K562 (cell line): Measurements from ENCODE around the gene ADM5. TPM values are rescaled to one million over a fixed set of nuclear protein-coding genes. Genes with fewer than 3 reads are reported as not detected.

Experiments
- CREM ChIP-seq: IDR thresholded peaks from 2 replicates; pipeline ENCODE4 v1.6.1; 2014; ENCODE audit warnings: antibody characterized with exemption, low read depth
- FOSL1 ChIP-seq: fragments of 200-800 bp; sonication (Bioruptor generic); conservative IDR thresholded peaks from 2 replicates; pipeline ENCODE4 v1.6.1; 2016; ENCODE audit warnings: missing genetic modification characterization, missing compliant biosample characterization
- FOXA3 ChIP-seq, 2 experiments: fragments of 450-650 bp in 1 of 2; sonication (generic) in 1 of 2; formaldehyde crosslinking; IDR thresholded peaks in 1 of 2; conservative IDR thresholded peaks in 1 of 2; 2 replicates each; pipeline versions ENCODE4 v1.4.0 to v1.8.0; 2020 to 2022; ENCODE audit warnings: mild to moderate bottlenecking in 2 of 2, missing genetic modification reagents in 1 of 2
- FOXM1 ChIP-seq, 2 experiments: fragments of 450-650 bp in 1 of 2; sonication (generic) in 1 of 2; formaldehyde crosslinking in 1 of 2; IDR thresholded peaks; 2 replicates each; pipeline versions ENCODE4 v1.6.1 to v1.9.0; 2017 to 2022; ENCODE audit warnings: low read depth in 2 of 2, mild to moderate bottlenecking in 2 of 2, missing genetic modification reagents in 1 of 2, moderate library complexity in 1 of 2
- GTF2E2 ChIP-seq: fragments of 200-800 bp; sonication (Bioruptor generic); IDR thresholded peaks from 2 replicates; pipeline ENCODE4 v1.6.1; 2016; ENCODE audit warnings: missing genetic modification characterization, missing compliant biosample characterization
- ILK ChIP-seq: fragments of 450-650 bp; IDR thresholded peaks from 2 replicates; pipeline ENCODE4 v1.6.1; 2016; ENCODE audit warnings: missing genetic modification characterization, low read depth, mild to moderate bottlenecking, missing compliant biosample characterization, moderate library complexity, borderline replicate concordance
- LARP7 ChIP-seq: fragments of 450-650 bp; IDR thresholded peaks from 2 replicates; pipeline ENCODE4 v1.6.1; 2016
- PRMT5 ChIP-seq: sonication (generic); formaldehyde crosslinking; IDR thresholded peaks from 2 replicates; pipeline ENCODE4 v1.5.0; 2020; ENCODE audit warnings: missing genetic modification reagents
- PTTG1 ChIP-seq: fragments of 450-650 bp; IDR thresholded peaks from 2 replicates; pipeline ENCODE4 v1.6.1; 2016; ENCODE audit warnings: low read depth, mild to moderate bottlenecking, missing genetic modification characterization, missing compliant biosample characterization
- ZNF253 ChIP-seq: fragments of 250-450 bp; sonication (Bioruptor Pico); conservative IDR thresholded peaks from 2 replicates; pipeline ENCODE4 v1.6.1; 2021; ENCODE audit warnings: mild to moderate bottlenecking
- polyA plus RNA-seq, 8 experiments: library from polyadenylated mRNA; depleted of rRNA in 4 of 8; stranded (reverse) in 5 of 8; unstranded in 3 of 8; fragments of >200 nt; fragmentation: Nextera tagmentation in 2 of 8; fragmentation: Illumina TruSeq in 1 of 8; extraction: Ambion mirVana in 2 of 8; extraction: Trizol in 1 of 8; gene quantifications; 2 replicates each; pipeline versions ENCODE4 v1.2.1 to v1.2.3, GENCODE V29; 2011 to 2014; ENCODE audit warnings: inconsistent platforms in 1 of 8, missing spikeins in 1 of 8
- total RNA-seq, 7 experiments: library from RNA; depleted of rRNA in 6 of 7; stranded (reverse); fragments of >200 nt in 6 of 7; fragmentation: Illumina TruSeq in 2 of 7; extraction: Trizol in 2 of 7; gene quantifications; 2 replicates each; pipeline versions ENCODE4 v1.2.1 to v1.2.3, GENCODE V29; 2011 to 2021; ENCODE audit warnings: low replicate concordance in 1 of 7
- TF ChIP-seq, protein P1 (sequence below), 3 experiments: fragments of 200-800 bp in 1 of 3; fragments of 250-450 bp in 1 of 3; fragments of 450-650 bp in 1 of 3; sonication (Bioruptor Pico) in 1 of 3; sonication (Bioruptor generic) in 1 of 3; formaldehyde crosslinking in 1 of 3; IDR thresholded peaks; 2 replicates each; pipeline versions ENCODE4 v1.6.1 to v1.8.0; 2016 to 2022; ENCODE audit warnings: mild to moderate bottlenecking in 2 of 3, missing genetic modification characterization in 2 of 3, missing compliant biosample characterization in 1 of 3, moderate library complexity in 1 of 3
- TF ChIP-seq, protein P2 (sequence below): sonication (generic); formaldehyde crosslinking; IDR thresholded peaks from 2 replicates; pipeline ENCODE4 v1.8.0; 2022; ENCODE audit warnings: missing genetic modification reagents, mild to moderate bottlenecking, borderline replicate concordance
- TF ChIP-seq, protein P3 (sequence below): fragments of 450-650 bp; formaldehyde crosslinking; IDR thresholded peaks from 2 replicates; pipeline ENCODE4 v1.4.0; 2020; ENCODE audit warnings: mild to moderate bottlenecking, moderate library complexity
- TF ChIP-seq, protein P4 (sequence below): sonication (generic); formaldehyde crosslinking; IDR thresholded peaks from 2 replicates; pipeline ENCODE4 v1.8.0; 2023; ENCODE audit warnings: mild to moderate bottlenecking, missing genetic modification reagents

ADM5 gene
- total and polyA plus RNA-seq, 9 of the 15 experiments (the other 6 are each of a cell fraction or from before 2014, with no cell fraction given), result 0.13 to 8.4 (median 2.0) TPM; not detected in 1

DNA sequence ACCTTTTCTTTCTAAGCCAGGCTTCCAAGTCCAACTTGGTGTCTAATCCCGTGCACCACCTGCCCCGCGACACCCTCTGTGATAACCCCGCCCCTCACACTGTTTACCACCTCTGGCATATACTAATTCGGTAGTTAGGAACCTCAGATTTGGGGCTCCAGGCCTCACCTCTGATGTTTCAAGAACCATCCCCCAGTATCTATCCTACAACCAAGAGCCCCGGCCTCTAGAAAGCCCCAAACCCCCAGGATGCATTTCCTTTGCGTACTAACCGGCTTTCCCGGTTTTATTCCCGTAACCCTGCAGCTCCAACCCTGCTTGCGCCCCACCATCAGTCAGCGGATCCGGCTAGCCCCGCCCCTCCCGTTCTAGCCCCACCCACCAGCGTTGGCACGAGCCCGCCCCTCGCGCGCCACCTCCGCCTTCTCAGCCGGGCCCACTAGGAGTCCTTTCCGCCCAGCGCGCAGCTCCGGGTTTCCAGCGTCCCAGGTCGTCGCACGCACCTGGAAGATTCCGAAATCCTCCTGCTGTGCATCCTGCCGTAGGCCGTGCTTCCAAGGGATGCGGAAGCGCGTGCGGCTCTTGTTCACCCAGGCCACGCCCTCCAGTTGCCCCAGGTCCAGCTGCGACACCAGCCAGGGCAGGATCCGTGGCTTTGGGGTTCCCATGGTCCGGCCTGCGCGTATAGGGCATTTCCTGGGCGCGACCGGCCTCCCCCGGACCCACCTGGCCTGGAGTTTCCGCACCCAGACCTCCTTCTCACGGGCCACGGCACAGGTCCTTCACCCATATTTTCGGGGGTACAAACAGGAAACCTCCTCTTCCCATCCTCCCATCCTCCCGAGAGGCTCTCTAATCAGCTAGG is 25.0 kb upstream of the ADM5 start (continued):
- TF ChIP-seq, protein P1, sequence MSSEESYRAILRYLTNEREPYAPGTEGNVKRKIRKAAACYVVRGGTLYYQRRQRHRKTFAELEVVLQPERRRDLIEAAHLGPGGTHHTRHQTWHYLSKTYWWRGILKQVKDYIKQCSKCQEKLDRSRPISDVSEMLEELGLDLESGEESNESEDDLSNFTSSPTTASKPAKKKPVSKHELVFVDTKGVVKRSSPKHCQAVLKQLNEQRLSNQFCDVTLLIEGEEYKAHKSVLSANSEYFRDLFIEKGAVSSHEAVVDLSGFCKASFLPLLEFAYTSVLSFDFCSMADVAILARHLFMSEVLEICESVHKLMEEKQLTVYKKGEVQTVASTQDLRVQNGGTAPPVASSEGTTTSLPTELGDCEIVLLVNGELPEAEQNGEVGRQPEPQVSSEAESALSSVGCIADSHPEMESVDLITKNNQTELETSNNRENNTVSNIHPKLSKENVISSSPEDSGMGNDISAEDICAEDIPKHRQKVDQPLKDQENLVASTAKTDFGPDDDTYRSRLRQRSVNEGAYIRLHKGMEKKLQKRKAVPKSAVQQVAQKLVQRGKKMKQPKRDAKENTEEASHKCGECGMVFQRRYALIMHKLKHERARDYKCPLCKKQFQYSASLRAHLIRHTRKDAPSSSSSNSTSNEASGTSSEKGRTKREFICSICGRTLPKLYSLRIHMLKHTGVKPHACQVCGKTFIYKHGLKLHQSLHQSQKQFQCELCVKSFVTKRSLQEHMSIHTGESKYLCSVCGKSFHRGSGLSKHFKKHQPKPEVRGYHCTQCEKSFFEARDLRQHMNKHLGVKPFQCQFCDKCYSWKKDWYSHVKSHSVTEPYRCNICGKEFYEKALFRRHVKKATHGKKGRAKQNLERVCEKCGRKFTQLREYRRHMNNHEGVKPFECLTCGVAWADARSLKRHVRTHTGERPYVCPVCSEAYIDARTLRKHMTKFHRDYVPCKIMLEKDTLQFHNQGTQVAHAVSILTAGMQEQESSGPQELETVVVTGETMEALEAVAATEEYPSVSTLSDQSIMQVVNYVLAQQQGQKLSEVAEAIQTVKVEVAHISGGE (CRISPR knock-in tag; IDR thresholded peaks at IDR 0.05), result peak in 1 of 3 experiments; percentile 81; a peak in 3 of 6 replicates
- TF ChIP-seq CREM (peak; percentile 43; the same call in 1 of the 2 replicates), ILK (tag) (no peak), FOXA3 (CRISPR knock-in tag; conservative IDR thresholded peaks at IDR 0.05 in 1 of 2, IDR thresholded peaks at IDR 0.05 in 1 of 2) (no peak), FOXM1 (IDR thresholded peaks at IDR 0.05; ENCODE audit: low read depth) (no peak), FOXM1 (CRISPR knock-in tag; IDR thresholded peaks at IDR 0.05; ENCODE audit: low read depth) (0 out of 2 replicates have a peak, but pooled peaks have one; percentile 31), ZNF253 (CRISPR knock-in tag) (no peak), PRMT5 (CRISPR knock-in tag) (no peak), PTTG1 (no peak), FOSL1 (tag) (no peak), GTF2E2 (tag) (no peak), LARP7 (no peak)
- TF ChIP-seq, protein P2, sequence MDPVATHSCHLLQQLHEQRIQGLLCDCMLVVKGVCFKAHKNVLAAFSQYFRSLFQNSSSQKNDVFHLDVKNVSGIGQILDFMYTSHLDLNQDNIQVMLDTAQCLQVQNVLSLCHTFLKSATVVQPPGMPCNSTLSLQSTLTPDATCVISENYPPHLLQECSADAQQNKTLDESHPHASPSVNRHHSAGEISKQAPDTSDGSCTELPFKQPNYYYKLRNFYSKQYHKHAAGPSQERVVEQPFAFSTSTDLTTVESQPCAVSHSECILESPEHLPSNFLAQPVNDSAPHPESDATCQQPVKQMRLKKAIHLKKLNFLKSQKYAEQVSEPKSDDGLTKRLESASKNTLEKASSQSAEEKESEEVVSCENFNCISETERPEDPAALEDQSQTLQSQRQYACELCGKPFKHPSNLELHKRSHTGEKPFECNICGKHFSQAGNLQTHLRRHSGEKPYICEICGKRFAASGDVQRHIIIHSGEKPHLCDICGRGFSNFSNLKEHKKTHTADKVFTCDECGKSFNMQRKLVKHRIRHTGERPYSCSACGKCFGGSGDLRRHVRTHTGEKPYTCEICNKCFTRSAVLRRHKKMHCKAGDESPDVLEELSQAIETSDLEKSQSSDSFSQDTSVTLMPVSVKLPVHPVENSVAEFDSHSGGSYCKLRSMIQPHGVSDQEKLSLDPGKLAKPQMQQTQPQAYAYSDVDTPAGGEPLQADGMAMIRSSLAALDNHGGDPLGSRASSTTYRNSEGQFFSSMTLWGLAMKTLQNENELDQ (CRISPR knock-in tag), result no peak
- TF ChIP-seq, protein P3, sequence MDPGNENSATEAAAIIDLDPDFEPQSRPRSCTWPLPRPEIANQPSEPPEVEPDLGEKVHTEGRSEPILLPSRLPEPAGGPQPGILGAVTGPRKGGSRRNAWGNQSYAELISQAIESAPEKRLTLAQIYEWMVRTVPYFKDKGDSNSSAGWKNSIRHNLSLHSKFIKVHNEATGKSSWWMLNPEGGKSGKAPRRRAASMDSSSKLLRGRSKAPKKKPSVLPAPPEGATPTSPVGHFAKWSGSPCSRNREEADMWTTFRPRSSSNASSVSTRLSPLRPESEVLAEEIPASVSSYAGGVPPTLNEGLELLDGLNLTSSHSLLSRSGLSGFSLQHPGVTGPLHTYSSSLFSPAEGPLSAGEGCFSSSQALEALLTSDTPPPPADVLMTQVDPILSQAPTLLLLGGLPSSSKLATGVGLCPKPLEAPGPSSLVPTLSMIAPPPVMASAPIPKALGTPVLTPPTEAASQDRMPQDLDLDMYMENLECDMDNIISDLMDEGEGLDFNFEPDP (CRISPR knock-in tag), result no peak
- TF ChIP-seq, protein P4, sequence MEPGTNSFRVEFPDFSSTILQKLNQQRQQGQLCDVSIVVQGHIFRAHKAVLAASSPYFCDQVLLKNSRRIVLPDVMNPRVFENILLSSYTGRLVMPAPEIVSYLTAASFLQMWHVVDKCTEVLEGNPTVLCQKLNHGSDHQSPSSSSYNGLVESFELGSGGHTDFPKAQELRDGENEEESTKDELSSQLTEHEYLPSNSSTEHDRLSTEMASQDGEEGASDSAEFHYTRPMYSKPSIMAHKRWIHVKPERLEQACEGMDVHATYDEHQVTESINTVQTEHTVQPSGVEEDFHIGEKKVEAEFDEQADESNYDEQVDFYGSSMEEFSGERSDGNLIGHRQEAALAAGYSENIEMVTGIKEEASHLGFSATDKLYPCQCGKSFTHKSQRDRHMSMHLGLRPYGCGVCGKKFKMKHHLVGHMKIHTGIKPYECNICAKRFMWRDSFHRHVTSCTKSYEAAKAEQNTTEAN (CRISPR knock-in tag), result no peak
